T1000 (cell line): ENCODE measurements around the gene CLPSL2.
"Not testable (repeated sequence)": the region's sequence is repeated elsewhere in the genome, so short reads cannot be mapped to it uniquely, and the experiment has no call there.

Source experiments
- DNase-seq: peaks from one replicate; lab custom pipeline; 2025; ENCODE audit warnings: mixed read lengths; lab: John Stamatoyannopoulos, UW

CLPSL2 gene

DNA sequence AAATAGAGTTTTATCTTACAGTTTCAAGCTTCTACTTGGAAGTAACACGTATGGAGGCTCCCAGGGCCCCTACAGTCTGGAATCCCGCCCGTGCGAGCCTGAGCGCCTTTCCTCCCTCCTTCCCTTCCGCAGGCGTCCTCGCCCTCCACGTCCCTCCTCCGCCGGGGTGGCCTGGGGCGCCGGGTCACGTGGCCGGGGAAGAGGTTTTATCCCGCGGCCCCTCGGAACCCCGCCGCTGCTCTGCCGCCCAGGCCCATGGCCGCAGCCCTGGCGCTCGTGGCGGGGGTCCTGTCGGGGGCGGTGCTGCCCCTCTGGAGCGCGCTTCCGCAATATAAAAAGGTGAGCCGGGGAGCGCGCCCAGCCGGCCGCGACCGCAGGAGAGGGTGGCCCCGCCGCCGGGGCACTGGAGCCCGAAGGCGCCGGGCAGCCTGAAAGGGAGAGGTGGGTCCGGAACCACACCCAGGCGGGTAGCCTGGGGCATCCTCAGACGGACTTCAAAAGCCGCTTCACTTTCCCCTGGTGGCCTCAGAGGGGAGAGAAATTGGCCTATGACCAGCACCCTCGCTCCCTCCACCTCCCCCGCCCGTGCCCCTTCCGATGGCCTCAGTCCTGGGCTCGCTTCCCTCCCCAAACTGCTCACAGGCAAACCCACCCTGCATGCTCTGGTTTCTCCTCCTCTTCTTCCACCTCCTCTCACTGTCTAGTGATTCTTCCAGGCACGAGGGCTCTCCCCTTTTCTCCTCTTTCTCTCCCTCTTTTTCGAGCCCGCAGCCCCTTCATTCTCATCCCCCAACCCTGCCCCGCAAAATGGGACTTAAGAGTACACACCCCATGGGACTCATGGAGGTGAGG lies at the start of gene CLPSL2:
CLPSL2 (plus strand) TSS at position 235 of the 852 bp plus-strand sequence; CDS start at position 256, 21 bp downstream.
- DNase-seq = no peak

DNA sequence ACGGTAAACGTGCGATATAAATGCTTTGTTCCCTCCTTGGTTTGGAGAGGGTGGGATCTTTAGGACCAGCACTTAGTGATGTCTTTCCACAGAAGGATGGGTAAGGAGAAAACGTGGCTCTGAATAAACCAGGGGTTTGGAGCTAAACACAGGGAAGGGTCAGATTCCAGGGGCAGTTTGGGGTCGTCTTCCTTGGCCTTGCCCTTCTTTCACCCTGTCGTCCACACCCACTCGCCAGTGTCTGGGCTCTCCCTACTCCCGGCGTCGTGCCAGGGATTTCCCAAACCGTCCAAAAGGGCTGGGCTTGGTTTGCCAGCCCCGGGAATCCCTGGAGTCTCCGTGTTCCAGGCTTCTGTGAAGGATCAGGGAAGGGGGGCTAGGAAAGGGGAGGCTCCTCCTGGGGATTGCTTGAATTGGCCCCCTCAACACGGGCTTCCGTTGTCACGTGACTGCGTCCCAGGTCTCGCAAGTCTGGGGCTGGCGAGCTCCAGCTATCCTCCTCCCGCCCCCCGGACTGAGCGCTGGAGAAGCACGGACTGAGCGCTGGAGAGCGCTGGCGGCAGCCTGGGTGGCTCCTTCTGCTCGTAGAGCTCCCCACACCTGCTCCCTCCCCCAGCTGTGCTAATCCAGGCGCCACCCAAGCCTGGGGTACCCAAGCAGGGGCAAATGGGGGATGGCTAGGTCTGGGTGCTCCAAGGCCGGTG lies 49.0 kb upstream of the CLPSL2 start:
- peak; percentile 60 for DNase-seq

DNA sequence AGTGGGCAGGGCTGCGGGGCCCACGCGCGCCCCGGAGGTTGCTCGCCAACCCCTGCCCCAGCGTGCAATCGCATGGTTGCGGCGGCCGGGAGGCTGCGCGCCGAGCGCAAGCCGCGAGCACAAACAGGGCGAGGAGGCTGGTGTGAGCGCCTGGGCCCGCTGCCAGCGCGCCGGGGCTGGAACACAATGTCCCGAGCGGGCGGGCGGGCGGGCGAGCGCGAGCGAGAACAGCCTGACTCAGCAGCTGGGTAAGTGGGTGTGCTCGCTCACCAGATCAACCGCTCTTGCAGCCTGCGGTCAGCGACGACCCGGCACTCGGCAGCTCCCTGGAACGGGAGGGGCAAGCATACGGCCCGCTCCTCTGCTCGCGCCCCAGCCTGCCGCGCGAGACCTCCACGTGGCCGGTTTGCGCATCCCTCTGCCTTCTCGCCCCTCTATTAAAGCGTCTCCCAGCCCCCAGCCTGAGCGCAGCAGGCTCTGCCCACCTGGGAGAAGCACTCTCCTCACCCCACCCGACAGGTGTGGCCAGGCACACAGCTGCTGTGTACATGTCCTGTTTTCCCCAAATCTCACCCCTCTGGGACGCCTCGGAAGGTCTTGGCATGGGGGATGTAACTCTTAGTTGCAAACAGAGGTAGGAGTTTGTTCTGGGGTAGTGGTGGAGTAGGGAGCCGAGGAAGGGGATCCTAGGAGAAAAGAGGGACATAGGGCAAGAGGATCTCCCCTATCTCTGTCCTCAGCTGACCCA lies 48.3 kb upstream of the CLPSL2 start:
- DNase-seq = peak; percentile 81

DNA sequence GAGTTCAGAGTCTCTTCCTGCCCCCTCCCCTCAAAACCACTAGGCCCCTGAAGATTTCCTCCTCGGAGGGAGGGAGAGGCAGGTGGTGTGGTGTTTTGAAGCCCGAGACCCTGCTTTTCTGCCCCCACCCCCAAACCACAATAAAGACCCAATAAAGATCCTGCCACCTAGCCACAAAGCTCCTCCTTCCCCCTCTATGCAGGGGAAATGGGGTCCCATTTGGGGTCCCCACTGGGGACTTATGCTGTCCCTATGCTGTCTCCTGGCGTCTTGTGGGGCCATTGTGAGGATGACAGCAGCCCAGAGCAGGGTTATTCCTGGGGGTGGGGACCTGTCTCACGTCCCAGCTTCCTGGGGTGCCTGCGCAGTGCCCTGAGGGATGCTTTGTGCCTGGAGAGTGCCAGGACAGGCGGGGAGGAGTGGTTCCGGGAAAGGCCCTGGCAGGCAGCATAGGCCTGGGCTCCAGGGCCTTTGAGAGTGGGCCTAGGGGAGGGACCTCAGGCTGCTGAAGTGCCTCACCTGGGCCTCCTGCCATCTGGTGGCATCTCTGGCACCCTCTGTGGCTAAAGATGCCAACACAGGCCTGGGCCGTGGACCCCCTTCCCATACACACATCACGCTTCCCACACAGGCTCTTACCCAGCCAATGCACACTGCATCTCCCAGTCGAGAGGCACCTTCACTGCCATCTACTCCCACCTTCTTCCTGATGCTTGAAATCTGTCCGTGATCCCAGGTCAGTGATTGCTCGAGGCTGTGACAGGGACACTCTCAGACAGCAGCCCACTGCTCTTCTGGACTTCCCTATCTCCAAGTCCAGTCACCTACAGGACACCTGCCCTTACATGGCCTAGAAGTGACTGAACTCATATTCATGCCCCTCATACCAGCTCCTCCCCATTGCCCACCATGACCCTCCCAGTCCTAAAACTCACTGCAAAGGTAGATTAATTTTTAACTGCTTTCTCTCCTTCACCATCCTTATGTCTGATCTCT lies 47.4 kb upstream of the CLPSL2 start:
- DNase-seq = no peak

- no peak for DNase-seq
Observed at GRCh38 chr6:35729722-35730121, 46.7 kb upstream of the CLPSL2 start.

- DNase-seq = no peak
Observed at GRCh38 chr6:35730745-35731413, 45.5 kb upstream of the CLPSL2 start.

- DNase-seq = peak; percentile 67
Observed at GRCh38 chr6:35731414-35731735, 45.0 kb upstream of the CLPSL2 start.

- peak; percentile 63 for DNase-seq
Observed at GRCh38 chr6:35731736-35732532, 44.5 kb upstream of the CLPSL2 start.

GRCh38 chr6:35733633-35734032 lies 42.8 kb upstream of the CLPSL2 start:
- no peak for DNase-seq

DNA sequence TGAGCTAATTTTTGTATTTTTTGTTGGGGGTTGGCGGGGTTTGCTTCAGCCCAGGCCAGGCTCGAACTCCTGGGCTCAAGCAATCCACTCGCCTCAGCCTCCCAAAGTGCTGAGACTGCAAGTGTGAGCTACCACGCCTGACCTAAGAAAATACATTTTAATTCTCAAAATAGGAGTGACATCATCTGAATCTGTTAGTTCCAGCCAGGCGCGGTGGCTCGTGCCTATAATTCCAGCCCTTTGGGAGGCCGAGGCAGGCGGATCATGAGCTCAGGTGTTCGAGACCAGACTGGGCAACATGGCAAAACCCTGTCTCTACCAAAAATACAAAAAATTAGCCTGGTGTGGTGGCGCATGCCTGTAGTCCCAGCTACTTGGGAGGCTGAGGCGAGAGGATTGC lies 42.1 kb upstream of the CLPSL2 start:
- DNase-seq = not testable (repeated sequence)

DNA sequence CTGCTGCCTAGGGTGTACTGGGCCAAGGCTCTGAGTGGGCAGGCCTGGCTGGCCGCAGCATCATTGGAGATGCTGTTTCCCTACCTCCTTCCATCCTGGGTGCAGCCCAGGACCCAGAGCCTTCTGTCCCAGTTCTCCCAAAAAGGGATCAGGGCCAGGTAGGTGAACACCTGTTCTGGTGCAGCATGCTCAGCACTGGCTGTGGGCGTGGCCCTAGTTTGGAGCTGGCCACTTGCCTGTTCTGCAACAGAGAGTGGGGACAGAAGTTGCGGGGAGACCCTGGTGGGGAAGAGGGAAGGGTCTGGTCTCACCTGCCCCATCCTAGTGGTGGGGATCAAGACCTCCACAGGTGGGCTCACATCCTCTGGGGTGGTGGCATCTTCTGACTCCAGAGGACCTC lies 40.9 kb upstream of the CLPSL2 start:
- no peak for DNase-seq

GRCh38 chr6:35736253-35736894 lies 40.0 kb upstream of the CLPSL2 start:
- DNase-seq = peak; percentile 50

- no peak for DNase-seq
Observed at GRCh38 chr6:35736982-35737412, 39.4 kb upstream of the CLPSL2 start, which contains the start of gene ARMC12. ARMC12 (plus strand) TSS chr6:35737032; CDS start chr6:35737109, 77 bp downstream.

DNA sequence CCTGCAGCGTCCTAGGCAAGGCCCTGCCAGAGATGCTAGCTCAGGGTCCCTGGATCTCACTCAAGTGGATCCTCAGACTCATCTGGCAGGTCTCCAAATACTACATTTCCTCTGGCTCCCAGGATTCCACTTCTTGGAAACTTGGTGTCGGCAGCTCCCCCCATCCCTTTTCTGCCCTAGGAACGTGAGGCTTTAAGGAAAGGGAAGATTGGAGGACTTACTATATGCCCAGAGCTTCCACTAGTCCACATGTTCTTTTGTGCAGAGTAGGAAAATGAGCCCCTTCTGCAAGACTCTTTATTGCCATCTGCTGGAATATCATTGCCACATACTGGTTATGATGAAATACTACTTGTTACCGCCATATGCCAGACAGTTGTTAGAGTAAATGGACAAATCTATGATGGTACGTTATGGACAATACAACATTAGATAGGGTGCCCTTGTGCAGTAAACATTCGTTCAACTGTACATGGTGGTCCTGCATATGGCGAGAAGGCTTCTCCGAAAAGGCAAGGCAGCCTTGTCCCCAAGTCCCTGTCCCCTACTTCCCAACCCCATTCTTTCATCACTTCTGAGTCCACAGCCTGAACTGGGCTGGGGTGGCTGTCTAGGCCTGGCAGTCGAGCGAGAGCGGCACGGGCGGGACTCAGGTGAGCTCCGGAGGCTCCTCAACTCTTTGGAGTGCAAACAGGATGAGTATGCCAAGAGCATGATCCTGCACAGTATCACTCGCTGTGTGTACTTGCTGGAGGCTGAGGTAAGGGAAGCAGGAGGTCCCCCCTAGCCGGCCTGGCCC lies 38.8 kb upstream of the CLPSL2 start:
- DNase-seq = peak; percentile 10

GRCh38 chr6:35739645-35740524 lies 36.5 kb upstream of the CLPSL2 start:
- DNase-seq = no peak

- no peak for DNase-seq
Observed at GRCh38 chr6:35742842-35743241, 33.6 kb upstream of the CLPSL2 start.

DNA sequence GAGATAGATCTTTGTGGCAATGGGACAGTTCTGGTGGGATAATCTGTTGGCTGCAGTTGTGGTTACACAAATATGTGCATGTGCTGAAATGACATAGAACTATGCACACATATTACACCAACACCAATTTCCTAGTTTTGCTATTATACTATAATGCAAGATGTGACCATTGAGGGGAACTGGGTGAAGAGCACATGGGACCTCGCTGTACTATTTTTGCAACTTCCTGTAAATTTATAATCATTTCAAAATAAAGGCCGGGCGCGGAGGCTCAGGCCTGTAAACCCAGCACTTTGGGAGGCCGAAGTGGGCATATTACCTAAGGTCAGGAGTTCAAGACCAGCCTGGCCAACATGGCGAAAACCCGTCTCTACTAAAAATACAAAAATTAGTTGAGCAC lies 30.9 kb upstream of the CLPSL2 start:
- no peak for DNase-seq
